Testis (tissue), 2 donors: ENCODE data around the gene PPP1R12B.
"Not testable (repeated sequence)": the region's sequence is repeated elsewhere in the genome, so short reads cannot be mapped to it uniquely, and the experiment has no call there.

Experiments used
- CTCF ChIP-seq, 3 experiments: fragments of 450-650 bp in 2 of 3; fragments of 200-600 bp in 1 of 3; sonication (generic) in 1 of 3; IDR thresholded peaks; one replicate each; pipeline ENCODE4 v1.5.1; 2016 to 2019; ENCODE audit warnings: antibody characterized with exemption in 3 of 3, mild to moderate bottlenecking in 2 of 3, moderate library complexity in 1 of 3
- POLR2A ChIP-seq: fragments of 450-650 bp; IDR thresholded peaks from one replicate; pipeline ENCODE4 v1.6.1; 2017; ENCODE audit warnings: antibody characterized with exemption, mild to moderate bottlenecking, moderate library complexity

- TF ChIP-seq CTCF (IDR thresholded peaks at IDR 0.05); POLR2A: not testable (repeated sequence)
Observed at GRCh38 chr1:202539583-202539982, 191.1 kb downstream of the PPP1R12B start.
